ENCODE results near the gene CCL26.
"Not testable (repeated sequence)": the region's sequence is repeated elsewhere in the genome, so short reads cannot be mapped to it uniquely, and the experiment has no call there.

CCL26 gene

GRCh38 chr7:75737856-75738603 lies 34.0 kb downstream of the CCL26 start:
- peak; percentile 60 for DNase-seq

- DNase-seq: no peak
Observed at GRCh38 chr7:75735581-75736350, 36.2 kb downstream of the CCL26 start.

- no peak for DNase-seq
Observed at GRCh38 chr7:75734586-75735458, 37.2 kb downstream of the CCL26 start.

GRCh38 chr7:75732764-75733630 lies 39.0 kb downstream of the CCL26 start:
- no peak for DNase-seq

- no peak for DNase-seq
Observed at GRCh38 chr7:75732016-75732521, 39.9 kb downstream of the CCL26 start.

GRCh38 chr7:75729851-75730274 lies 42.1 kb downstream of the CCL26 start:
- DNase-seq: no peak

GRCh38 chr7:75727881-75728593 lies 44.0 kb downstream of the CCL26 start:
- DNase-seq: peak; percentile 65

GRCh38 chr7:75727351-75727750 lies 44.7 kb downstream of the CCL26 start:
- DNase-seq: not testable (repeated sequence)

GRCh38 chr7:75725306-75725705 lies 46.7 kb downstream of the CCL26 start:
- no peak for DNase-seq

- DNase-seq: no peak
Observed at GRCh38 chr7:75723444-75723843, 48.6 kb downstream of the CCL26 start.

GRCh38 chr7:75722373-75722772 lies 49.6 kb downstream of the CCL26 start:
- DNase-seq: no peak

GRCh38 chr7:75721922-75722321 lies 50.1 kb downstream of the CCL26 start:
- DNase-seq: not testable (repeated sequence)

GRCh38 chr7:75721426-75721825 lies 50.6 kb downstream of the CCL26 start:
- no peak for DNase-seq

GRCh38 chr7:75719626-75720025 lies 52.4 kb downstream of the CCL26 start:
- no peak for DNase-seq
